ENCODE measurements around the gene GRAMD1B. TPM values are rescaled to one million over a fixed set of nuclear protein-coding genes. Genes with fewer than 3 reads are reported as not detected.

Gene GRAMD1B
- total RNA-seq, 2 donors from 2014 or later = 0.66 to 3.4 TPM

GRCh38 chr11:123588117-123588863, 158.2 kb downstream of the GRAMD1B start:
- H3K27ac ChIP-seq = peak overlapping the region; percentile 45 to 66 (median 56)
- ATAC-seq = peak; percentile 64

GRCh38 chr11:123588864-123589262, 158.8 kb downstream of the GRAMD1B start:
- H3K9me3 ChIP-seq = no peaks in the 10 kb centered on the region
- H3K4me1 ChIP-seq = peaks cover 52% of the 10 kb centered on the region
- no peak for DNase-seq
- H3K4me3 ChIP-seq = no peak overlapping the region
- intact Hi-C loops (cut with DNase I) = loop anchor here (10.0 kb wide), 1 partner anchor 116 kb away; no protein-coding TSS in a partner anchor
- TF ChIP-seq CTCF (IDR thresholded peaks at IDR 0.05) (no peak), POLR2A (IDR thresholded peaks at IDR 0.05) (no peak)
- no peak for ATAC-seq
- H3K36me3 ChIP-seq (replicated peaks in 1 of 2; ENCODE audit: insufficient read depth in 1 of 2, low read depth in 2 of 2) = no peaks in the 10 kb centered on the region
- 80 to 82% methylated on average over 5 of the region's 5 CpGs for whole genome bisulfite sequencing, 2 donors
- H3K27ac ChIP-seq = peak overlapping the region in 1 of 4 donors; percentile 66
- no peaks in the 10 kb centered on the region for H3K27me3 ChIP-seq

More at GRCh38 chr11:123588117-123588863, 158.2 kb downstream of the GRAMD1B start:
- no peaks in the 10 kb centered on the region for H3K9me3 ChIP-seq
- 24 to 32% methylated on average over 12 to 14 of the region's 14 CpGs for WGBS, 2 donors
- intact Hi-C loops (cut with DNase I) = loop anchor here (10.0 kb wide), 1 partner anchor 117 kb away; no protein-coding TSS in a partner anchor
- H3K27me3 ChIP-seq = no peaks in the 10 kb centered on the region
- no peaks in the 10 kb centered on the region for H3K36me3 ChIP-seq (replicated peaks in 1 of 2; ENCODE audit: insufficient read depth in 1 of 2, low read depth in 2 of 2)
- H3K4me3 ChIP-seq = no peak overlapping the region
- peaks cover 52% of the 10 kb centered on the region for H3K4me1 ChIP-seq
- peak in 3 of 4 donors; percentile 52 to 62 (median 55) for DNase-seq
- TF ChIP-seq CTCF (IDR thresholded peaks at IDR 0.05) (no peak), POLR2A (IDR thresholded peaks at IDR 0.05) (no peak)

GRCh38 chr11:123590296-123590912, 160.3 kb downstream of the GRAMD1B start:
- H3K4me3 ChIP-seq = no peak overlapping the region
- H3K9me3 ChIP-seq = no peaks in the 10 kb centered on the region
- H3K4me1 ChIP-seq = peaks cover 44% of the 10 kb centered on the region
- no peaks in the 10 kb centered on the region for H3K27me3 ChIP-seq
- WGBS, 2 donors = 54 to 63% methylated on average over 4 to 11 of the region's 11 CpGs
- H3K36me3 ChIP-seq (replicated peaks in 1 of 2; ENCODE audit: insufficient read depth in 1 of 2, low read depth in 2 of 2) = no peaks in the 10 kb centered on the region
- intact Hi-C loops (cut with DNase I) = no loop called here
- ATAC-seq (peak; percentile 82), DNase-seq (peak; percentile 41 to 65 (median 50))
- no peak for TF ChIP-seq CTCF (IDR thresholded peaks at IDR 0.05)
- peak in 2 of 3 donors; percentile 28 to 29 for TF ChIP-seq POLR2A (IDR thresholded peaks at IDR 0.05)
- peak overlapping the region in 3 of 4 donors; percentile 51 to 71 (median 66) for H3K27ac ChIP-seq

- ATAC-seq (no peak), DNase-seq (no peak)
- no peak overlapping the region for H3K27ac ChIP-seq
- H3K36me3 ChIP-seq (replicated peaks in 1 of 2; ENCODE audit: insufficient read depth in 1 of 2, low read depth in 2 of 2) = no peaks in the 10 kb centered on the region
- no peaks in the 10 kb centered on the region for H3K27me3 ChIP-seq
- no peaks in the 10 kb centered on the region for H3K9me3 ChIP-seq
- WGBS, 2 donors = 86 to 87% methylated on average over 5 of the region's 6 CpGs
- H3K4me3 ChIP-seq = no peak overlapping the region
- intact Hi-C loops (cut with DNase I) = no loop called here
- TF ChIP-seq POLR2A (IDR thresholded peaks at IDR 0.05) (no peak), CTCF (IDR thresholded peaks at IDR 0.05) (no peak)
- H3K4me1 ChIP-seq = peaks cover 15% of the 10 kb centered on the region
Measured at GRCh38 chr11:123593570-123593969, 163.5 kb downstream of the GRAMD1B start.
